Sigmoid colon (tissue), 4 donors: ENCODE results near the gene CHMP1B.

Source experiments
- CTCF ChIP-seq, 4 experiments: fragments of 450-650 bp in 3 of 4; fragments of 200-600 bp in 1 of 4; IDR thresholded peaks; one replicate each; pipeline ENCODE4 v1.5.1; 2016 to 2019; ENCODE audit warnings: antibody characterized with exemption in 4 of 4, mild to moderate bottlenecking in 3 of 4, moderate library complexity in 2 of 4
- EP300 ChIP-seq, 4 donors: sonication (generic); formaldehyde crosslinking; IDR thresholded peaks; one replicate each; pipeline ENCODE4 v1.6.1; 2017; ENCODE audit warnings: antibody characterized with exemption in 4 of 4
- POLR2A ChIP-seq, 2 donors: fragments of 450-650 bp; IDR thresholded peaks; one replicate each; pipeline ENCODE4 v1.6.1; 2016; ENCODE audit warnings: antibody characterized with exemption in 2 of 2, mild to moderate bottlenecking in 2 of 2, moderate library complexity in 2 of 2
- POLR2AphosphoS5 ChIP-seq, 4 donors: sonication (generic); formaldehyde crosslinking; IDR thresholded peaks; one replicate each; pipeline ENCODE4 v1.6.1; 2017; ENCODE audit warnings: antibody characterized with exemption in 4 of 4

GRCh38 chr18:11821208-11821607, 30.0 kb upstream of the CHMP1B start:
- TF ChIP-seq CTCF (IDR thresholded peaks at IDR 0.05), result no peak
- no peak for TF ChIP-seq EP300 (IDR thresholded peaks at IDR 0.05)
- TF ChIP-seq POLR2A (IDR thresholded peaks at IDR 0.05), result no peak
- no peak for TF ChIP-seq POLR2AphosphoS5 (IDR thresholded peaks at IDR 0.05)
